ENCODE results near the gene SLC29A1.
"Not testable (repeated sequence)": the region's sequence is repeated elsewhere in the genome, so short reads cannot be mapped to it uniquely, and the experiment has no call there.

Gene SLC29A1

DNA sequence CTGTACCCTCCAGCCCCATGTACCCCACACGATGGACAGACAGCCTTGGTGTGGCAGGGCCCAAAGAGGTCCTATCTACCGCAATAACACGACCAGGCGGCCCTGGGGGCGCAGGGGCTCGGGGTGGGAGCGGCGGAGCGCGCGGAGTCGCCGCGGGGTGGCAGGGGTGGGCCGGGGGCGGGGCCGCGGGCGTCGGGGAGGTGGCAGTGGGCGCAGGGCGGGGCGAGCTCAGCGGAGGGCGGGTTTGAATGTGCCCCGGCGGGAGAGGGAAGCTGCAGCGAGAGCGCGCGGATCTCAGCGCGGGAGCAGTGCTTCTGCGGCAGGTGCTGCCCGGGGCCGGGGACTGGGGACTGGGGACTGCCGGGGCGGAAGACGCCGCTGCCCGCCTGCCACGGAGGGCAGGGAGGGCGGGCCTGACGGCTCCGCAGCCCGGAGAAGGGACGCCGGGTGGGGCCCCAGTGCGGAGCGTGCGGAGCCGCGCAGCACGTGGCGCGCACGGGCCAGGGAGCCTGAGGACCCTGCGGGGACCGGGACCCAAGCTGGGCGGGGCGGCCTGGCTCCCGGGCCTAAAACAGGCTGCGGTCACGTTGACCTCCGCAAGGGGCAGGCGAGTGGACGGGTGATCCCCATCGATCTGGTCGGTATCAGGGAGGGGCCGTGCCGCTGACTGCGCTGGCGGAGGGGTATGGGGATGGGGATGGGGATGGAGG lies at the start of gene SLC29A1:
SLC29A1 (plus strand) TSS at position 277 of the 710 bp plus-strand sequence. CDS start 3,719 bp downstream, outside the sequence.
- peak in 42 of 56 donors; percentile 10 to 76 (median 46) for DNase-seq

DNA sequence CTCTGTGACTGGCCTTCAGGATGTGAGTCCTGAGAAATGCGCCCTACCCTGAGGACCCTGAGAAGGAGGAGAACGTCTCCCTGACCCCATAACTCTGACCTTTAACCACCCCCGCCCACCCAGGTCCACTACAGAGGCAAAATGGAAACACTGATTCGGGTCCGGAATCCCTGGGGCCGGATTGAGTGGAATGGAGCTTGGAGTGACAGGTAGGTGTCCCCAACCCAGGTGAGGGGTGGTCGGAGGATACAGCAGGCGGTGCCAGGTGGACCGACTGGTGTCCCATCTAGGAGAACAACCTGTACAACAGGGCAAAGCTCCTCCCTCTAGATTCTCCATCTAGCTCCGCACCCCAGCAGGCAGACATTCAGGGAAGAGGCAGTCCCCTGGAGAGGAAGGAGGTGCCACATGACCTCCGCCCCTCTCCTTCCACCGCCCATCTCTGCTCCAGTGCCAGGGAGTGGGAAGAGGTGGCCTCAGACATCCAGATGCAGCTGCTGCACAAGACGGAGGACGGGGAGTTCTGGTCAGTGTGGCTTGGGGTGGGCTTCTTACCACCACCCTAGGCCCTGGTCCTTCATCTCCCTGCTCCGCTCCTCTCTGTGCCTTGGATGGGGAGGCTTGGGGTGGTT lies 47.1 kb upstream of the SLC29A1 start:
- no peak for DNase-seq

DNA sequence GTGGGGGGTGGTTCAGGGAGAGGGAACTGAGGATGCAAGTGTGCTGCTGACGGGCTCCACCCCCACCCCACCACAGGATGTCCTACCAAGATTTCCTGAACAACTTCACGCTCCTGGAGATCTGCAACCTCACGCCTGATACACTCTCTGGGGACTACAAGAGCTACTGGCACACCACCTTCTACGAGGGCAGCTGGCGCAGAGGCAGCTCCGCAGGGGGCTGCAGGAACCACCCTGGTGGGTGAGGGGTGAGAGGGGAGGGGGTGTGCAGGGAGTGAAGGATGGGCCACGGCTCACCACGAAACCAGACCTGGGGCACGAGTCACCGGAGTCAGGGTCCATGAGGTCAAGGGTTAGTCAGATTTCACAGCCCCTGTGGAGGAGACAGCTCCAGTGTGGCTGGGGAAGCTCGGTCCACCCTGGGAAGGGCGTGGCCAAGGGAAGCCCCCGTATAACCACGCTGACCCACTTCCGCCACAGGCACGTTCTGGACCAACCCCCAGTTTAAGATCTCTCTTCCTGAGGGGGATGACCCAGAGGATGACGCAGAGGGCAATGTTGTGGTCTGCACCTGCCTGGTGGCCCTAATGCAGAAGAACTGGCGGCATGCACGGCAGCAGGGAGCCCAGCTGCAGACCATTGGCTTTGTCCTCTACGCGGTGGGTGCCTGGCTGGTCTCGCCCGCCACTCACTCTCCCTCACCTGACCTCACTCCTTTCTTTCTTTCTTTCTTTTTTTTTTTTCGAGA lies 46.5 kb upstream of the SLC29A1 start:
- DNase-seq, result no peak

DNA sequence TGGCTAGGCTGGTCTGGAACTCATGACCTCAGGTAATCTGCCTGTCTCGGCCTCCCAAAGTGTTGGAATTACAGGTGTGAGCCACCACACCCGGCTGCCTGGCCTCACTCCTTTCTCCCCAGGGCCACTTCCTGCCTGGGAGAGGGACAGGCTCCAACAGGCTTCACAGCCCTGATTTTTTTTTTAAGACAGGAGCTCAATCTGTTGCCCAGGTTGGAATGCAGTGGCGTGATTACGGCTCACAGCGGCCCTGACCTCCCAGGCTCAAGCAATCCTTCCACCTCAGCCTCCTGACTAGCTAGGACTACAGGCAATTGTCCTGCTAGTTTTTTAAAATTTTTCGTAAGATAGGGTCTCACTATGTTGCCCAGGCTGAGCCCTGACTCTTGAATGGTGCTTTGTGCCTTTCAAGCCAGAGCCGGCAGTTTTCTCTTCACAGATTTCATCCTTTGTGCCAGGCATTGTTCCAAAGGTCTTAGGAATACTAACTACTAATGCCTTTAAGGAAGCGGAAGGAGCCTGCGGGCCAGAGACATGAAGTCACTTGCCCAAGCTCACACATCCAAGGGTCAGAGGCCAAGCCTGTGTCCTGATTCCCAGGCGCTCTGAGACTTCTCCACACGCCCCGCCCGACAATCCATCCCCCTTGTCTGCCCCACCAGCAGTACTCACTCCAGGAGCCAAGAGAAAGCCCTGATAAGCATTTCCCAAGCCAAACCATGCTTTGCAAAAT lies 45.5 kb upstream of the SLC29A1 start:
- DNase-seq, result no peak

DNA sequence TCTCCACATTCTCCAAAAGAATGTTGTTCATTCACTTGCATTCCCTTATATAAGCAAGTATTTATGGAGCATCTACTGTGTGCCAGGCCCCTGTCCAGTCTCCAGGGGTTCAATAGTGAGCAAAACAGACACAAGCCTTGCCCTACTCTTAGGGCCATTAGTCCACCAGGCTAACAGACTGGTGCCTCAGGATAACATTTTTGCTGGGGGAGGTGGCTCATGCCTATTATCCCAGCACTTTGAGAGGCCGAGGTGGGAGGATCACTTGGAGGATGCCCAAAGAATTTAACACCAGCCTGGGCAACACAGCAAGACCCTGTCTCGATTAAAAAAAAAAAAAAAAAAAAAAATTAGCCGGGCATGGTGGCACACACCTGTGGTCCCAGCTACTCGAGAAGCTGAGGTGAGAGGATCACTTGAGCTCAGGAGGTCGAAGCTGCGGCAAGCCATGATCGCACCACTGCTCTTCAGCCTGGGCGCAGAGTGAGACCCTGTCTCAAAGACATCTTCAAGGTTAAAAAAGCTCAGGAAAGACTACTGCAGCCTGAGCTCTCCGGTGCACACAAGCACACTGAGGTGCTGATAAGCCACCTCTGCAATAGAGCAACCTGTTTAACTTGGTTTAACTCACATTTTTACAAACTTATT lies 44.8 kb upstream of the SLC29A1 start:
- DNase-seq, result no peak

DNA sequence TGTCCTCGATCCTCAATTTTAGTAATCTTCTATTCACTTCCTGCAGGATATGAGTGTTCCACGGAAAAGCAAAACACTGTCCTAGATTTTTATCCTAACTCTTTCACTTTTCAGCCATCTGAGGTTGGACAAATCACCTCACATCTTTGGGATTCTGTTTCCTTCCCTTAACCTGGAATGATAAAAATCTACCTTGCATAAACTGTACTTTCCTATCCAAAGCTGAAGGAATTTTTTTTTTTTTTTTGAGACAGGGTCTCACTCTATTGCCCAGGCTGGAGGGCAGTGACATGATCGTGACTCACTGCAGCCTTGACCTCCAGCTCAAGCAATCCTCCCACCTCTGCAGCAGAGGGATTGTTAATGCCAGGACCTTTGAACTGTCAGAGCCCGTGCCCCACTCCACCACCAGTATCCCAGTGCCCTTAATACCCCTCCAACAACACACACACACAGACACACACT lies 44.3 kb upstream of the SLC29A1 start:
- no peak for DNase-seq

DNA sequence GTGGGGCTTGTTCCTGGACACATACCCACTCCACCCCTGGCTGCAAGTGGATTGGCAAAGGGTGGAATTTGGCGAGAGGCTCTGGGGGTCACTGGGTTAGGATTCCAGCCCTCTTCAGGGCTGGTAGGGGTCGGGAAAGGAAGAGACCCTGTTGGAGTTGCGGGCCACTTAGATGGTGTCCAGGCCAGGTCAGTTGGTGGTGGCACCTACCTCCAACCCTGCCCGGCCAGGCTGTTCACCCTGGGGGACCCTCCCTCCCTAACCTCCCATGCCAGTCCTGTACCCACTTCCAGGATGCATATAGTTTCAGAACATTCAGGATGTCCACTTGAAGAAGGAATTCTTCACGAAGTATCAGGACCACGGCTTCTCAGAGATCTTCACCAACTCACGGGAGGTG lies 43.7 kb upstream of the SLC29A1 start:
- DNase-seq, result no peak

DNA sequence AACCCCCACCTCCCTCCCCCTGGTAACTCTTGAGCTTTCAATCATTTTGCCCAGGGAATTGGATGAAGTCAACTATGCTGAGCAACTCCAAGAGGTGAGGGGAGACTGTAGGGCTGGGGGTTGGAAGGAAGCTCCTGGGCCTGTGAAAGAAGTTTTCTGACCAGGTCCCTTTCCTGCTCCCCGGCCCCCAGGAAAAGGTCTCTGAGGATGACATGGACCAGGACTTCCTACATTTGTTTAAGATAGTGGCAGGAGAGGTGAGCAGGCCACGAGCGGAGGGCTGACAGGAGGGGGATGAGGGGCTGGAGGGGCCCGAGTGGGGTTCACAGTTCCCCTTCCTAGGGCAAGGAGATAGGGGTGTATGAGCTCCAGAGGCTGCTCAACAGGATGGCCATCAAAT lies 43.0 kb upstream of the SLC29A1 start:
- DNase-seq, result no peak

DNA sequence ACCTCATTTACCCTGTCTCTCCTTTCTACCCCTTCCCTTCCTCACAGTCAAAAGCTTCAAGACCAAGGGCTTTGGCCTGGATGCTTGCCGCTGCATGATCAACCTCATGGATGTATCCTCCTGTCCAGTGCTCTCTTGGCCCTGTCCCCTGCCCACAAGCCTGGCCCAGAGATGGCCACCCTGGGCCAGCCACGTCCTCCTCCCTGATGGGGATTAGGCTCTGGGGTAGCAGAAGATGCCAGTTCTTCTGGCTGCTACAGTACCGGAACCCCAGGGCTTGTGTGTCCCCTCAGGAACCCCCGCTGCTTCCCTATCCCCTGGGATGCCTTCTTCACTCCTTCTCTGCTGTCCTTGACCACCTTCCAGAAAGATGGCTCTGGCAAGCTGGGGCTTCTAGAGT lies 42.5 kb upstream of the SLC29A1 start:
- no peak for DNase-seq

DNA sequence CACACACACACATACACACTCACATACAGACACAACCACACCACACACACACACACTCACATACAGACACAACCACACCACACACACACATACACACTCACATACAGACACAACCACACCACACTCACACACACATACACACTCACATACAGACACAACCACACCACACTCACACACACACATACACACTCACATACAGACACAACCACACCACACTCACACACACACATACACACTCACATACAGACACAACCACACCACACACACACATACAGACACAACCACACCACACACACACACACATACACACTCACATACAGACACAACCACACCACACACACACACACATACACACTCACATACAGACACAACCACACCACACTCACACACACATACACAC lies 41.6 kb upstream of the SLC29A1 start:
- not testable (repeated sequence) for DNase-seq

DNA sequence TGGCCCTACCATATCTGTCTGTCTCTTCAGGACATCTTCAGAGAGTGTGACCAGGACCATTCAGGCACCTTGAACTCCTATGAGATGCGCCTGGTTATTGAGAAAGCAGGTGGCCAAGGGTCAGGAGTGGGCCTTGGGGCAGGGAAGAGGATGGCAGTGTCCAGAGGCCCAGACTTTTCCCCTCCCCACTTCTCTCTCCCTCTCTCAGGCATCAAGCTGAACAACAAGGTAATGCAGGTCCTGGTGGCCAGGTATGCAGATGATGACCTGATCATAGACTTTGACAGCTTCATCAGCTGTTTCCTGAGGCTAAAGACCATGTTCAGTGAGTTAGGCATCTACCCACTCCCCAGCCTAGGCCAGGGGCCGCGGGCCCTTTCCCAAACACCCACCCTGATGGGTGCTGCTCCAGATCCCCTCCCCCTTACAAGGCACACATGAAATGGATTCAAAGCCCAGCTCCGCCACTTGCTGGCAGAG lies 40.4 kb upstream of the SLC29A1 start:
- DNase-seq, result no peak

DNA sequence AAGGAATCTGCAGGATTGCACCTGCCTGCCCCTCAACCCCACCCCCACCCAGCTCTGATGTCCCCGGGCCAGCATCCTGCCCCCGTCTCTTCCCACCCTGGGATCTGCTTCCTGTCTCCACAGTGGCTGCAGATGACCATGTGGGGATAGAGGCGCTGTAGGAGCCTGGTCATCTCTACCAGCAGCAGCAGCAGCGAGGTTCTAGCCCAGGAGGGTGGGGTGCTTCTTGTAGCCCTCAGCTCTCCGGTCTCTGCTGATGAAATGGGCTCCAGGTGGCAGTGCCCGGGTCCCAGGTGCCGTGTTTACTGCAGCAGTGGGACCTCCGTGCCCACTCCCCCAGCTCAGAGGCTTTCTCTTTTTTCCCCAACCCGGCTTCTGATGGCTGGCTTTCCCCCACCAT lies 39.6 kb upstream of the SLC29A1 start:
- no peak for DNase-seq

DNA sequence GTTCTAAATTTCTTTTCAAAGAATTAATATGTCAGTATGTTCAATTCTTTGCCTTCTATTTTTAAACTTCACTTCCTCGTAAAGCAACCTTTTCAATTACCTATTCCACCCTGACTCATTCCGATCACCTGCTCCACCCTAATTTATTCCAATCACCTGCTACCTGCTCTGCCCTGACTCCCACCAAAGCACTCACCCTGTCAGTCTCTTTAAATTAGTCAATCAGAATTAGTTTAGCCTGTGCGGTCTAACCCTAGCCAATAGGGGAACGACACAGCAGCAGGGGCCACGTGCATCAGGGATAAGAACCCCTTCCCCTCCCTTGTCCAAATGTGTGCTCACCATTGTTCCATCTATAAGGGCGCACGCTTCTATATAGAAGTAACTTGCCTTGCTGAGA lies 38.0 kb upstream of the SLC29A1 start:
- DNase-seq, result not testable (repeated sequence)

DNA sequence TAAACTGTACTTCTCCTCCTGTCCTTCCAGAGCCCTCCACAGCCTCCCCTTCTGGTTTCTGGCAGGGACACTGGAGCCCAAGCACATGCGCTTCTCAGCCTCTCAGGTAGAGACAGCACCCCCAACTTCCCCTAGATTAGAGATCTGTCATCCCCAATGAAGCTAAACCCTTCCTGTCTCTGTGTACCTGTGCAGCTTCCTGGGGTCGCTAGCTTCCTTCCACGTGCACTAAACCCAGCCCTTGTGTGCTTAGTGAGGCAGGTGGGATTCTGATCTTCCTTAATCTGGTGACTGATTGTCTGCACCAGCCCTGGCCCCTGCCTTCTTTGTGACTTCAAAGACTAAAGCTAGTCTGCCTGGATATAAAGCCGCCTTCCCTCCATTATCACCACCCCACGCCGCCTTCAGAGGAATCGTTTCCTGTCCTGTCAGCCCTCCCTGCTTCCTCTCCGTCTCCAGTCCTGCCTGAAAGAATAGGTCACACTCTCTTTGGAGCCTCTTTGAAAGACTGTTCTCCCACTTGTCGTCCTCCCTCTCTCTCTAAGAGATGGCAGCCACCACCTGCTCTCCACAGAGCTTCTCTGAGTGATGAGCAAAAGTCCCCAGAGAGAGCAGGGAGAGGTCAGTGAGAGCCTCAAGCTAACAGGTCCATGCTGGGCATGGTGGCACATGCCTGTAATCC lies 37.3 kb upstream of the SLC29A1 start:
- DNase-seq, result no peak

DNA sequence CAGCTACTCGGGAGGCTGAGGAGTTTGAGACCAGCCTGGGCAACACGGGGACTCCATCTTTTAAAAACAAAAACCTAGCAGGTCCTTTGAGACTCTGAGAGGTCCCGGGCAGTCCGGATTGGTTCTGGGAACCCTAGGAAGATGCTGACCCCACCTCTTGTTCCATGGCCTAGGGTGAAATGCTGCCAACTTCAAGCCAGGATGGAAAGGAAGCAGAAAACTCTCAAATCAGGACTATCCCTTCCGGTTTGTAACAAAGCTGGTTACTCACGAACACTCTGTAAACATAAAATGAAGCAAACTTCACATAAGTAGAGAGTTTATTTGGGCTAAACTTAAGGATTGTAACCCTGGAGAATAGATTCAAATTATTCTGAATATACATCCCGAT lies 36.8 kb upstream of the SLC29A1 start:
- no peak for DNase-seq

DNA sequence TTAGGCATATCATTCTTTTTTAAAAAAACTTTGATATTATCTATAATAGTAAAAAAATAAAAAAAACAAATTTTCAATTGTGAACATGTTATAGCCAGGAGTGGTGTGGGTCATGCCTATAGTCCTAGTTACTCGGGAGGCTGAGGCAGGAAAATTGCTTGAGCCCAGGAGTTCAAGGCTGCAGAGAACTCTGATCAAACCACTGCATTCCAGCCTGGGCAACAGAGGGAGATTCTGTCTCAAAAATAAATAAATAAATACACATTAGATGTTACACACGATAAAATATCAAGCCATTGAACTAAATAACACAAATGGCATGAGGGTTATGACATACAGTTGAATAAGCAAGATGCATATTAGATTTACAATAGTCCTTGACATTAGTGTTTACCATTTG lies 34.6 kb upstream of the SLC29A1 start:
- no peak for DNase-seq

DNA sequence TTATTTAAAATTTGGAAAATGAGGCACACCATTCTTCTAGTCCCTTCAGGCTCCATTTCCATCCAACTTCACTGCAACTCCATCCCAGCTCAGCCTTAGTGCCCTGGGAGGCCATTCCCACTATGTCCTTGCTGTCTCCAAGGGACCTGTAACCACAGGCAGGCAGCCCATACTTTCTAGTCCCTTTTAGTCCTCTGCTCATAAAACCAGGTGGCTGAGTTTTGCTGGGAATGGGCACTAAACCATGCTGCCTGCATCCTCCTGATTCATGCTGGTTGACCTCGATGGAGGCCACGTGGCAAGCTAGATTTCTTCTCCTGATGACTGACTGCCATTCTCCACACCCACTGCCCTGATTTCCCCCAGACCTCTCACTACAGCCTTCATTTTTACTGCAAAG lies 34.1 kb upstream of the SLC29A1 start:
- DNase-seq, result no peak

DNA sequence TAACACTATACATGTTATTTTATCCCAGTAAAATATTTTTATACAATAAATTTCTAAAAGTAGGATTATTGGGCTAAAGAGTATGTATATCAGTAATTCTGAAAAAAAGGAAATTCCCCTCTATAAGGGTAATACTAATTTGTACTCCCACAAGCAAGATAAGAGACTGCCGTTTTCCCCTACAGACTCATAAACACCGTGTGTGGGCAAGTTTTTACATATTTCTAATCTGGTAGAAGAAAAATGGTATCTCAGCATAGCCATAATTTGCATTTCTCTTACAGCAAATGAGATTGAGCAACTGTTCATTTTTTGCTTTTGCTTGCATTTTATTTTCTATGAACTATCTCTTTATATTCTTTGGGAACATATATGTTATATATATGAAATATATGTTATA lies 32.7 kb upstream of the SLC29A1 start:
- DNase-seq, result no peak

DNA sequence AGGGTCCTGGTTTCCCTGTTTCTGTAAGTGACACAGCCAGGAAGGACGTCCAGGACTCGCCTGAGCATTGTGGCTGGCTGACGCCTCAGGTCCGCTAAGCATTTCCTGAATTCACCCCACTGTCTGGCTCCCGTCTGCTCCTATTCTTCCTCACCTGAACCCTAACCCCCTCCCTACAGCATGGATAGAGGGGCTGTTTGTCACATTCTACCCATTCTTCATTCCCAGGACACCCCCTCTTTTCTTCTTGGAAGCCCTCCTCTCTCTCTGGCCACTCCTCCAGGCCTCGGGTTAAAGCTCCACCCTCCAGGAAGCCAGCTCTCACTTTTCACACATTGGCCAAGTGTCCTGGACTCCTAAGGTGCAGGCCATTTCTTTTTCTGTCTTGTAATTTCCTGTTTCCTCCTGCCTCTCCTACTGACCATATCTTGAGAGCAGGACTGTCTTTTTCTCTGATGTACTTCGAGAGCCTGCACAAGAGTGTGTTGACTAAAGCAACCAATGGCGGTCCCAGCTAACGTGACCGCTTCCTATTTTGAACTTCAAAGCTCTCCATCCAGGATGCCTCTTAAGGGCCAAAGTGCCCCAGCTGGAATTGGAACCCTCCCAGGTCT lies 30.9 kb upstream of the SLC29A1 start:
- no peak for DNase-seq

DNA sequence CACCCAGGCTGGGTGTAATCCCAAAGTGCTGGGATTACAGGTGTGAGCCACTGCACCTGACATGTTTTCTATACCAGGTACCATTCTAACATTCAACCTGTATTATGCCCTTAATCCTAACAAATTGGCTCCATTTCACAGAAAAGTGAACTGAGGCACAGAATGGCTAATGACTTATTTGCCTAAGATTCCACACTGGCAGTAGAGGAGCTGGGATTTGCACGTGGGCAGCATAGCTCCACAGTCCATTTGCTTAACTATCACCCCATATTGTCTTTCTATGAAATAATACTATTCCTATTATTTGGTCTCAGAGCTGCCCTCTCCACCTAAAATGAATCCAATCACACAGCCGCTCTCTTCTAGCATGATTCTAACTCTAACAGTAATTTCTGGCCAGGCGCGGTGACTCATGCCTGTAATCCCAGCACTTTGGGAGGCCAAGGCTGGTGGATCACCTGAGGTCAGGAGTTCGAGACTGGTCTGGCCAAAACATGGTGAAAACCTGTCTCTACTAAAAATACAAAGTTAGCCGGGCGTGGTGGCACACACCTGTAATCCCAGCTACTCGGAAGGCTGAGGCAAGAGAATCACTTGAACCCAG lies 30.0 kb upstream of the SLC29A1 start:
- no peak for DNase-seq
